HG02588 (cell line): ENCODE measurements around the gene STIM2.

Experiments used
- ATAC-seq: cut with Tn5 transposase; IDR thresholded peaks from one replicate; pipeline ENCODE4 v1.9.1; 2021; ENCODE audit warnings: mild to moderate bottlenecking, moderate library complexity; ENCODE audit not compliant: unreplicated experiment

The STIM2 gene

GRCh38 chr4:26996745-26997144 is 136.1 kb downstream of the STIM2 start:
- ATAC-seq = no peak

GRCh38 chr4:26999689-27000088 is 139.0 kb downstream of the STIM2 start:
- ATAC-seq = no peak

GRCh38 chr4:27000122-27000521 is 139.5 kb downstream of the STIM2 start:
- no peak for ATAC-seq

DNA sequence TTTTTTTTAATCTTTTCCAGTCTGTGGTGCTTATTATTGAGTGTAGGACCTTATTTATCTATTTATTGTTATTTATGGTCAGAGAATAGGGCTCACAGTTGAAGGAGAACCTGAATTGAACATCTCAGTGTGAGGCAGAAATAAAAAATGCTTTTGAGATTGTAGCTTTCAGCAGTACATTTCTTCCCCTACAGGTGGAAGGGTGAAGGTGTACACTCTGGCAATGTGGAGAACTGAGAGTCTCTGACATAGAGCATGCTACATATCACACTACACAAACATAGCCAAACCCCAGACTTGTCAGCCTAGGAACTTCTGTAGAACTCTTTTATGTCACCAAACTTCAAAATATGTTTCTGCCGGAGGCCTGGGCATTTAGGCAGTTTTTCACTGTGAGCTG is 140.2 kb downstream of the STIM2 start:
- peak; percentile 70 for ATAC-seq

DNA sequence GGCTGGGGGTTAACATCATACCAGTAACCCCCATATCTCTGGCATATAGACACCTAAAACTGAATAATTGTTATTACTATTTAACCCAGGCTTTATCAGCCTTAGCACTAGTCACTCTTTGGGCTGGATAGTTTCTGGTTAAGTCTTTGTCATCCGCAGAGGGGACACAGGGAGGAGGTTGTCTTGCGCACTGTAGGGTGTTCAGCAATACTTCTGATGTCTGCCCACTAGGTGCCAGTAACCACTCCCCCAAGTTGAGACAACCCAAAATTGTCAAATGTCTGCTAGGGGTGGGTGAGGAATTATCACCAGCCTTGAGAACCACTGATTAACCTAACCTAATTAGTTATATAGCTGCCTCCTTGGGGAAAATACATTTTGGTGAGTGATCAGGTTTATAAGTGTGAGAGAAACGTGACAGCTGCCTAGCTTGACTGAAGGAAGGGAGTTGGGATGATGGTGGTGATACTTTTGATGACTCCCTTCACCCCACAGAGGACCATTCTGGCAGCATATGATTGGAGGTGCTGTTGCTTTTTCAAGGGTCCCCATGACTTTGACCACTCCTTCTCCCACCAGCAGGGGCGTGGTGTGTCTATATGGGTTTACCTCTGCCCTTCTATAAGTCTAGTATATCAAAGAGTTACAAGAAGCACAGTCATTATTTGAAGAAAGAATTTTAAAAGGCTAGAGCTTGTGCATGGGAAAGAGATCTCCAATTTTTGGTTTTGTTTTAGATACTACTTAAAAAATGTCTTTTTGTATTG is 140.9 kb downstream of the STIM2 start:
- ATAC-seq = no peak

- ATAC-seq = no peak
Observed at GRCh38 chr4:27003642-27004113, 143.0 kb downstream of the STIM2 start.

GRCh38 chr4:27005501-27005900 is 144.9 kb downstream of the STIM2 start:
- no peak for ATAC-seq

DNA sequence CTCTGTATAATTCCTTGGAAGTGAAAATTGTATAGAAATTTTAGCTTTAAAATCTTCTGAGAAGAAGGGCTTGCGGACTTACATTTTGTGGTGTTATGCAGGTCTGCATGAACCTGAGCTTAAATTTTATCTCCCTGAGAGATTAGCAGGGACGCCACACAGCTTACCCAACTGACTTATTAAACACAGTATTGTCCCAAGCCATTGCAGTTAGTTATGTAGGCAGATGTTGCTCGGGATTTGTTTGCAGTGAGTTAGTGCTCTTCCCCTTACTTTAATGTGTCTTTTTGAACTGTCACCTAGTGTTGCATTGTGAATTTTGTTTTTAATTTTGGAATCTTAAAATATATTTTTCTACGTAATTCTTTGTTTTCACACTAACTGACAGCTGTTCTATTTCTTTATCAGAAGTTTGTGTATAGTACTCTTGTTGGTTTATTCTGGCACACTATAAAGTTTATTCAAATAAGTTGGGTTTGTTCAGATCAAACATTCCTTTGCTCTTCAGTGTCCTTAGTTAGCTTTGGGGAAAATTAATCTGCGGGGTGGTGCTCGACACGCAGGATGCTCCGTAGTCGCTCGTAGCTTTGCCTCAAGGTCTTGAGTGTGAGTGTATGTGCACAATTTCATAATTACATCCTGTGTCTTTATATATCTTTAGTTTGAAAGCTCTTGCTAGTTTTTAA is 145.4 kb downstream of the STIM2 start:
- ATAC-seq = no peak

DNA sequence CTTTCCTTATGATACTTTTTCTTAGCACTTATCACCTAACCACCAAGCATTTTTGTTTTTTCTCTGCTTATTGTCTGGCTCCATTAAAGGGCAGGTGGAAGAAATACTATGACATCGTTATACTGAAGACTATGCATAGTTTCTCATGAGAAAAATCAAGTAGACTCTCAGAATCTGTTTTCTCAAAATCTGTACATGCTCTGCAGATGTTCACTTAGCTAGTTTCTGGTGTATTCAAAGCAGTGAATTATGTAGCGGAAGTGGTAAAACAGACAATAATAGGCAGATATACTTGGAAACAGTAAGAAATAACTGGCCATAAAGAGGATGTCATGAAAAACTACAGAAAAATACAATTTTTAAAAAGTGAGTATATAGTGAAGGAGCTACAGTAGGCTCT is 146.0 kb downstream of the STIM2 start:
- no peak for ATAC-seq

- ATAC-seq = no peak
Observed at GRCh38 chr4:27007507-27007906, 146.9 kb downstream of the STIM2 start.

DNA sequence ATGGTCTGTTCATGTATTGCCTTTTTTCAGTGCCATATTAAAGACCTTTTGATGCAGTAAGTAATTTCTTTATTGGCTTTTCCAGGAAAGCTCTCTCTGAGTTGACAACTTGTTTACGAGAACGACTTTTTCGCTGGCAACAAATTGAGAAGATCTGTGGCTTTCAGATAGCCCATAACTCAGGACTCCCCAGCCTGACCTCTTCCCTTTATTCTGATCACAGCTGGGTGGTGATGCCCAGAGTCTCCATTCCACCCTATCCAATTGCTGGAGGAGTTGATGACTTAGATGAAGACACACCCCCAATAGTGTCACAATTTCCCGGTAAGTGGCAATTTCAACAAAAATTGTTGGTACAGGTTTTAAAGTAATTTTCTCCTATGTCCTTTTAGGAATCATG is 148.0 kb downstream of the STIM2 start:
- no peak for ATAC-seq

DNA sequence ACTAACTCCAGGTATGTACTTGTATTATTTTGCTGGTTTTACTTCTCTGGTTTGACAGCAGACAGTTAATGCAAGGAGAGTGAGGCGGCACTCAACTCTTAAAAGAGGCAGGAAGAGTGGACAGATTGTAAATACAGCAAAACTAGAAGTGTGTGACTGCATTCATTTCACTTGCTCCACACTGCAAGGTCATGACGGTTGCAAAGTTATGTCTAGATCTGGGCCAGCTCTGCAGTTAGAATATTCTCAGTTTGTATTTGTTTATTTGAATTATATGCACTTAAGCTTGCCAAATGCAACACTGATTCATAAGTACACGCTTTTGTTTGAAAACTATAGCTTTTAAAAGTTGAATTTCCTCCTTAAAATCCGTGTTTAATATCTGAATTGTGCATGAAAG is 148.9 kb downstream of the STIM2 start:
- no peak for ATAC-seq

DNA sequence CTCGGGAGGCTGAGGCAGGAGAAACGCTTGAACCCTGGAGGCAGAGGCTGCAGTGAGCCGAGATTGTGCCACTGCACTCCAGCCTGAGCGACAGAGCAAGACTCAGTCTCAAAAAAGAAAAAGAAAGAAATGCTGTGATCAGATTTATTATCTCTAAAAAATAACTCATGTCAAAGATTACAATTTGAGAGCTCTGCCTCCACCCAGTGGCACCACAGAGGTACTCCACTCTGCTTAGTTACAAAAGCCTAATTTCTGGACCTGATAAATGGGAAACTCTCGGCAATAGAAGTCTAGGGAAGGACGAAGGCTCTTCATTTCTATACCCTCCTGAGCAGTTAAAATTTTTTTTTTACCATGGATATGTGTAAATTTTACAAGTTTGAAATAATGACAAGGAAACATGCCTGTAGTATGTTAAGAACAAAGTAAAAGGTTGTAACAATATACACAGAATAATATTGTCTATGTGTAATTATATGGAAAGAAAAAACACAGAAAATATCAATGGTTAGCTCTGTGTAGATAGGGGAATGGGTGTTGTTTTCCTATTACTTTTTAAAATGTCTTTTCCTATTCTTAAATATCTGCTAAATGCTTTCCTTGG is 149.8 kb downstream of the STIM2 start:
- ATAC-seq = peak; percentile 78

- ATAC-seq = no peak
Observed at GRCh38 chr4:27011401-27011800, 150.8 kb downstream of the STIM2 start.

DNA sequence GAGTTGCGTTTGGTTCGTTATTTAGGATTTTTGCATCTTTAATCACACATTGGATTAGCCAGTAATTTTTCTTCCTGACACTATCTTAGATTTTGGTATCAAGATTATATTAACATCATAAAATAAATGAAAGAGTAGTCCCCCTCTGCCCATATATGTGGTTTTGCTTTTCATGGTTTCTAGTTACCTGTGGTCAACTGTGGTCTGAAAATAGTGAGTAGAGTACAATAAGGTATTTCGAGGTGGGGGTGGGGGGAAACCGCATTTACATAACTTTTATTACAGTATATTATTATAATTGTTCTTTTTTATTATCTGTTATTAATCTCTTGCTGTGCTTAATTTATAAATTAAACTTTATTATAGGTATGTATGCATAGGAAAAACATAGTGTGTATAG is 152.4 kb downstream of the STIM2 start:
- no peak for ATAC-seq

DNA sequence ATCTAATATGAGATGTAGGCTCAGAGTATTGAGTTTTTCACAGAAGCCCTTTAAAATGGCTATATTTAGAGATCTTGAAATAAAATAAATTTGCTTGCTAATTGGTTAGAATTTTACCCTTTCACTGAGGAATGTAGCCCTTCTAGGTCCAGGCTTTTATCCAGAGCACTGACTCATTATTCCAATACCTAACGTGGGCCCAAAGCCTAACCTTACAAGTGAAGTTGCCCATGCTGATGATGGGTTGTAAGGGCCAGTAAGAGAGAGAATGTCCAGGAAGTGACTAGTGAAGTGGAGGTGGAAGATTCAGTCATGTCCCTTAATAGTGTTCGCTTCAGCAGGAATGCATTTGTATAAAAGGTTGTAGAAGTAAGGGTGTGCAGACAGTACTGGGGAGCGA is 155.9 kb downstream of the STIM2 start:
- ATAC-seq = no peak

DNA sequence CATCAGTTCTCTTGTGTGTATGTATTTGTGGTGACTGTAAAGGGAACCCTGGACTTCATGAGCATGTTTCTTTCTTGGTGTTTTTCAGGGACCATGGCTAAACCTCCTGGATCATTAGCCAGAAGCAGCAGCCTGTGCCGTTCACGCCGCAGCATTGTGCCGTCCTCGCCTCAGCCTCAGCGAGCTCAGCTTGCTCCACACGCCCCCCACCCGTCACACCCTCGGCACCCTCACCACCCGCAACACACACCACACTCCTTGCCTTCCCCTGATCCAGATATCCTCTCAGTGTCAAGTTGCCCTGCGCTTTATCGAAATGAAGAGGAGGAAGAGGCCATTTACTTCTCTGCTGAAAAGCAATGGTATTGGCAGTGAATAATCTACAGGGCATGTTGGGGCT is 157.0 kb downstream of the STIM2 start:
- ATAC-seq = no peak

DNA sequence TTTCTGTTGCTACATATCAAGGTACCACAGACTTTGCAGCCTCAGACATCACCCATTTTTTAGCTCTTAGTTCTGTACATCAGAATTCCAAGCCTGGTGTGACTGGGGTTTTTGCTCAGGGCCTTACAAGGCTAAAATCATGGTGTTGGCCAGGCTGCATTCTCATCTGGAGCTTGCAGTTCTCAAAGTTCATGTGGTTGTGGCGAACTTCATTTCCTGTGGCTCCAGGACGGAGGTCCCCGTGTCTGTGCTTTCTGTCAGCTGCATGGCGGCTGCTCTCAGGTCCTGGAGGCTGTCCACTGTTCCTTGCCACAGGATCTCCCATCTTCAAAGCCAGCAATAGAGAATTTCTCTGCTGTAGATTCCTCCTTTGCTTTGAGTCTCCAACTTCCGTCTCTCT is 157.4 kb downstream of the STIM2 start:
- no peak for ATAC-seq

GRCh38 chr4:27018910-27019309 is 158.3 kb downstream of the STIM2 start:
- no peak for ATAC-seq

- ATAC-seq = no peak
Observed at GRCh38 chr4:27019766-27020165, 159.1 kb downstream of the STIM2 start.

GRCh38 chr4:27020203-27020602 is 159.6 kb downstream of the STIM2 start:
- ATAC-seq = no peak

DNA sequence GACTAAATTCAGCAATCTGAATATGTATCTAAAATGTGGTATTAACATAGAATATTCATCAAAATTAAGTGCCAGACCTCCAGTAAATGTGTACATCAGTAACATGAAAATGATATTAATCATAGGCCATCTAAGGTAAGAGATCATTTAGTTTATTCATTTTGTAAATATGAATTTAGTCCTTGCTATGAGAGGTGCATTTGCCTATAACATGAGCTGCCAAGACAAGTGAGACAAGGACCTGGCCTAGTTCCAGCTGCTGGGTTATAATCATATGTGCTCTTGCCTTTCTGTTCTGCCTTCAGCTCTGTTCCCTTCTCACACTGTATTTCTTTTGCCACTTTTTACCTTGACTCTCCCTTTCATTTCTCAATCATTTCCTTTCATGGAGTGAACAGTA is 160.0 kb downstream of the STIM2 start:
- no peak for ATAC-seq
